ENCODE results near the gene GNB1. TPM values are rescaled to one million over a fixed set of nuclear protein-coding genes. Genes with fewer than 3 reads are reported as not detected.
A peak's percentile ranks its signal among the peaks of the same experiment; 100 is the strongest.

Gene GNB1
- total and polyA plus RNA-seq, 9 of the 15 experiments (the other 6 are each of a cell fraction or from before 2014, with no cell fraction given): 34.3 to 388 (median 114) TPM

DNA sequence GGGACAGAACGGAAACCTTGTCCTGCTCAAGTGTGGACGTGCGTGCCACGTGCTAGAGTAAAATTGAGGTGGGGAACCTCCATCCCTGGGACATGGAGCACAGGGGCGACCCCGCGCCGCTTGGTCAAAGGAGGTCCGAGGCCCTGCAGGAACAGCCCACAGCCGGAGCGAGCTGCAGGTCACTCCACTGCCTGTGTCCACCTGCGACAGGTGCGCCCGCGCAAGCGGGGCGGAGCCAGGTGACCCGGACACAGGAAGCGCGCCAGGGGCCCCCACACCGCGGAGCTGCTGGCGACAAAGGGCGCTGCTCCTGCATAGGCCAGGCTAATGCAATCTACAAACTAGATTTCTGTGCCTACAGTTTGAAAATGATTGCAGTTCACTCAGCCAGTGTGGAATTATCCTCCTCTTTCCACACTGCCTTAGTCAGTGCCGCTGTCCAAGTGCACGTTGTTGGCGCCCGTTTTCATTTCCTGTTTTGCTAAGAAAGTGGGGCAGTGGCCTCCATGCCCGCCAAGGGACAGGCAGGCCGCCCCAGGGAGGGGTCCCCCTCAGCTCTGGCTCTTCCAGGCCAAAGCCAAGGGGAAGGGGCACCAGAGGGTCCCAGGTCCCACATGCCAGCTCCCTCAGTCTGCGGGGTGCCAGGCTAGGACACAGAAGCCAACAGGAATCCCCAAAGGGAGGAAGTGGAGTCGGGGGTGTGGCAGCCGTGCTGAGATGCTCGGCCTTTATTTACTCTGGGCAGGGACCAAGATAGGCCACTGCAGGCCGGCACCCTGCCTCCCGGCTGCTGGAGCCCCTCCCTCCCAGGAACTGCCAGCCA is 108.3 kb downstream of the GNB1 start (continued):
- TF ChIP-seq FOSL1 (tag; conservative IDR thresholded peaks at IDR 0.05) (no peak), KDM1A (IDR thresholded peaks at IDR 0.05) (no peak), ZNF41 (CRISPR knock-in tag; conservative IDR thresholded peaks at IDR 0.05) (no peak), CHD2 (IDR thresholded peaks at IDR 0.05; ENCODE audit: low read depth, low read length) (0 out of 2 replicates have a peak, but pooled peaks have one; percentile 8), KAT7 (CRISPR knock-in tag; IDR thresholded peaks at IDR 0.05; ENCODE audit: borderline replicate concordance) (no peak), ZNF57 (CRISPR knock-in tag; IDR thresholded peaks at IDR 0.05) (0 out of 2 replicates have a peak, but pooled peaks have one; percentile 55), TRIM28 (IDR thresholded peaks at IDR 0.05) (no peak), NCOR1 (IDR thresholded peaks at IDR 0.05) (no peak), TEAD2 (tag; IDR thresholded peaks at IDR 0.05) (no peak), FOXP1 (CRISPR knock-in tag; IDR thresholded peaks at IDR 0.05) (no peak), ZNF282 (CRISPR knock-in tag; IDR thresholded peaks at IDR 0.05) (no peak), ZNF174 (CRISPR knock-in tag; IDR thresholded peaks at IDR 0.05) (no peak), LARP7 (IDR thresholded peaks at IDR 0.05) (no peak), RFX7 (CRISPR knock-in tag; IDR thresholded peaks at IDR 0.05) (no peak), GTF2E2 (tag; IDR thresholded peaks at IDR 0.05) (no peak), HDGF (IDR thresholded peaks at IDR 0.05) (no peak), FOS (IDR thresholded peaks at IDR 0.05; ENCODE audit: extremely low read depth, insufficient read length) (no peak), BACH1 (tag; IDR thresholded peaks at IDR 0.05) (no peak), NFIC (IDR thresholded peaks at IDR 0.05) (no peak; the same call in none of the 2 replicates), POLR2G (IDR thresholded peaks at IDR 0.05; ENCODE audit: low read depth, low read length) (peak; percentile 86), ZNF224 (CRISPR knock-in tag; IDR thresholded peaks at IDR 0.05) (no peak), PYGO2 (tag; IDR thresholded peaks at IDR 0.05) (no peak), JUND (IDR thresholded peaks at IDR 0.05; ENCODE audit: borderline replicate concordance, low read depth, low read length) (no peak), JUND (tag; IDR thresholded peaks at IDR 0.05; ENCODE audit: borderline replicate concordance, low read depth, low read length) (no peak), DIDO1 (tag; IDR thresholded peaks at IDR 0.05; ENCODE audit: low read depth) (no peak), ZC3H8 (IDR thresholded peaks at IDR 0.05) (no peak), ZBTB8A (IDR thresholded peaks at IDR 0.05; ENCODE audit: partially characterized antibody) (no peak), TFE3 (CRISPR knock-in tag; IDR thresholded peaks at IDR 0.05) (0 out of 2 replicates have a peak, but pooled peaks have one; percentile 6), ZNF644 (tag; IDR thresholded peaks at IDR 0.05; ENCODE audit: low read depth) (no peak)
- TF ChIP-seq, protein P1, sequence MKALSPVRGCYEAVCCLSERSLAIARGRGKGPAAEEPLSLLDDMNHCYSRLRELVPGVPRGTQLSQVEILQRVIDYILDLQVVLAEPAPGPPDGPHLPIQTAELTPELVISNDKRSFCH (CRISPR knock-in tag; IDR thresholded peaks at IDR 0.05): no peak
- TF ChIP-seq, protein P1 (tag; IDR thresholded peaks at IDR 0.05): no peak; the same call in 1 of the 2 replicates
